Thyroid gland (tissue), 4 donors: ENCODE data around the gene CLCN3. TPM values are rescaled to one million over a fixed set of nuclear protein-coding genes. Genes with fewer than 3 reads are reported as not detected.
"Not testable (repeated sequence)": the region's sequence is repeated elsewhere in the genome, so short reads cannot be mapped to it uniquely, and the experiment has no call there.

Source experiments
- DNase-seq, 2 donors: peaks; one replicate each; pipeline ENCODE4 v3.0.0-alpha.2; 2019
- H3K27ac ChIP-seq, 3 donors: fragments of 200-600 bp; sonication (generic); 1 replicate in 2 of 3; 2 replicates in 1 of 3; pipeline ENCODE4 v1.5.1; 2016 to 2019; ENCODE audit warnings: mild to moderate bottlenecking in 1 of 3, moderate library complexity in 1 of 3
- H3K27me3 ChIP-seq: fragments of 200-600 bp; sonication (generic); one replicate; pipeline ENCODE4 v1.5.1; 2019
- H3K36me3 ChIP-seq, 2 donors: fragments of 200-600 bp; sonication (generic); one replicate each; pipeline ENCODE4 v1.5.1; 2016 to 2019
- H3K4me1 ChIP-seq, 2 donors: fragments of 200-600 bp; sonication (generic); one replicate each; pipeline ENCODE4 v1.5.1; 2017 to 2019
- H3K4me3 ChIP-seq, 3 donors: fragments of 200-600 bp; sonication (generic); replicated peaks in 1 of 3; 1 replicate in 2 of 3; 2 replicates in 1 of 3; pipeline ENCODE4 v1.5.1; 2016; ENCODE audit warnings: mild to moderate bottlenecking in 1 of 3
- H3K9me3 ChIP-seq: fragments of 200-600 bp; sonication (generic); one replicate; pipeline ENCODE4 v1.5.1; 2017
- CTCF ChIP-seq, 6 experiments: fragments of 200-600 bp in 3 of 6; fragments of 450-650 bp in 3 of 6; sonication (generic) in 3 of 6; IDR thresholded peaks; one replicate each; pipeline ENCODE4 v1.5.1; 2016 to 2019; ENCODE audit warnings: antibody characterized with exemption in 6 of 6, mild to moderate bottlenecking in 2 of 6, inconsistent platforms in 1 of 6, moderate library complexity in 1 of 6
- POLR2A ChIP-seq, 2 donors: fragments of 450-650 bp; IDR thresholded peaks; one replicate each; pipeline ENCODE4 v1.6.1; 2017; ENCODE audit warnings: antibody characterized with exemption in 2 of 2, mild to moderate bottlenecking in 2 of 2, moderate library complexity in 1 of 2
- WGBS, 2 donors: methylation state at CpG; one replicate each; pipeline ENCODE4 v1.1.5; 2017; 5-methylcytosine and 5-hydroxymethylcytosine counted together
- intact Hi-C: fragments of 100-400 bp; cut with DNase I; formaldehyde crosslinking; loops from one replicate; pipeline ENCODE4 v1.15.1; 2023
- total RNA-seq, 4 donors: library from RNA; depleted of rRNA; stranded (reverse); fragments of >200 nt; gene quantifications; one replicate each; pipeline ENCODE4 v1.2.3, GENCODE V29; 2016

CLCN3 gene
- total RNA-seq, result 10 to 100 TPM; 43.3 to 72.4 (median 53.5) TPM

GRCh38 chr4:169619958-169620879, at the start of gene CLCN3:
CLCN3 (plus strand) TSS chr4:169620578; CDS start chr4:169635929, 15,351 bp downstream.
- H3K9me3 ChIP-seq, result no peaks in the 10 kb centered on the region
- WGBS, 2 donors, result 0 to 1% methylated on average over 53 to 57 of the region's 67 CpGs
- H3K36me3 ChIP-seq, result no peaks in the 10 kb centered on the region
- peak; percentile 98 to 99 for DNase-seq
- H3K27ac ChIP-seq, result peak within 1 kb of the TSS; percentile 91 to 97 (median 92)
- TF ChIP-seq POLR2A (IDR thresholded peaks at IDR 0.05) (peak; percentile 71 to 98), CTCF (IDR thresholded peaks at IDR 0.05) (peak in 1 of 6 experiments; percentile 44)
- intact Hi-C loops, result loop anchor here (5.0 to 10.0 kb wide), 2 partner anchors 137 to 425 kb away; partner anchors contain the start of gene HPF1
- H3K4me3 ChIP-seq, result peak within 1 kb of the TSS; percentile 57 to 99 (median 59)
- no peaks in the 10 kb centered on the region for H3K27me3 ChIP-seq
- peaks cover 9 to 18% of the 10 kb centered on the region in 2 donors for H3K4me1 ChIP-seq

- intact Hi-C loops, H3K4me3 ChIP-seq, H3K27ac ChIP-seq, H3K36me3 ChIP-seq, DNase-seq, H3K9me3 ChIP-seq, H3K4me1 ChIP-seq, H3K27me3 ChIP-seq: not testable (repeated sequence)
- 87 to 90% methylated on average over 2 of the region's 3 CpGs for WGBS, 2 donors
These were observed 49.4 kb upstream of the CLCN3 start for GRCh38 chr4:169571012-169571411.

- DNase-seq, result peak; percentile 14 to 28
- intact Hi-C loops, result no loop called here
- Histone ChIP-seq H3K27me3 (no peaks in the 10 kb centered on the region), H3K9me3 (no peaks in the 10 kb centered on the region), H3K4me3 (no peak overlapping the region), H3K27ac (no peak overlapping the region), H3K4me1 (peaks cover 0 to 7% of the 10 kb centered on the region in 2 donors), H3K36me3 (peaks cover 0 to 4% of the 10 kb centered on the region in 2 donors)
- WGBS, 2 donors, result 62 to 69% methylated on average over 4 of the region's 4 CpGs
- TF ChIP-seq CTCF (IDR thresholded peaks at IDR 0.05) (no peak), POLR2A (IDR thresholded peaks at IDR 0.05) (no peak)
These were observed 48.9 kb upstream of the CLCN3 start for GRCh38 chr4:169571435-169571834.

GRCh38 chr4:169573889-169574288, 46.5 kb upstream of the CLCN3 start:
- Histone ChIP-seq H3K27ac (no peak overlapping the region), H3K36me3 (peaks cover 0 to 4% of the 10 kb centered on the region in 2 donors)
- 86 to 97% methylated on average over 1 of the region's 1 CpG for WGBS, 2 donors

GRCh38 chr4:169582203-169582602, 38.2 kb upstream of the CLCN3 start:
- no peaks in the 10 kb centered on the region for H3K4me1 ChIP-seq
- DNase-seq, result no peak
- no peaks in the 10 kb centered on the region for H3K27me3 ChIP-seq
- H3K27ac ChIP-seq, result no peak overlapping the region
- 78 to 82% methylated on average over 2 of the region's 2 CpGs for WGBS, 2 donors
- no peak for TF ChIP-seq POLR2A (IDR thresholded peaks at IDR 0.05)
- TF ChIP-seq CTCF (IDR thresholded peaks at IDR 0.05), result no peak
- peaks cover 9 to 14% of the 10 kb centered on the region in 2 donors for H3K36me3 ChIP-seq
- intact Hi-C loops, result no loop called here
- H3K9me3 ChIP-seq, result no peaks in the 10 kb centered on the region
- no peak overlapping the region for H3K4me3 ChIP-seq

More at GRCh38 chr4:169573889-169574288, 46.5 kb upstream of the CLCN3 start:
- TF ChIP-seq POLR2A (IDR thresholded peaks at IDR 0.05) (no peak), CTCF (IDR thresholded peaks at IDR 0.05) (no peak)
- intact Hi-C loops, result no loop called here
- H3K9me3 ChIP-seq, result no peaks in the 10 kb centered on the region
- no peak for DNase-seq
- H3K4me1 ChIP-seq, result peaks cover 0 to 7% of the 10 kb centered on the region in 2 donors
- H3K27me3 ChIP-seq, result no peaks in the 10 kb centered on the region
- H3K4me3 ChIP-seq, result no peak overlapping the region
